GM12892 (cell line): ENCODE results near the gene ACP6.

Experiments used
- POLR2A ChIP-seq: IDR thresholded peaks from 2 replicates; pipeline ENCODE4 v1.6.1; 2011; ENCODE audit warnings: low read depth, low read length, control low read depth
- POLR2AphosphoS5 ChIP-seq: IDR thresholded peaks from 2 replicates; pipeline ENCODE4 v1.6.1; 2011; ENCODE audit warnings: low read depth, low read length, control low read depth
- TAF1 ChIP-seq: IDR thresholded peaks from 2 replicates; pipeline ENCODE4 v1.6.1; 2011; ENCODE audit warnings: low read depth, mild to moderate bottlenecking, control low read depth, low read length, borderline replicate concordance

DNA sequence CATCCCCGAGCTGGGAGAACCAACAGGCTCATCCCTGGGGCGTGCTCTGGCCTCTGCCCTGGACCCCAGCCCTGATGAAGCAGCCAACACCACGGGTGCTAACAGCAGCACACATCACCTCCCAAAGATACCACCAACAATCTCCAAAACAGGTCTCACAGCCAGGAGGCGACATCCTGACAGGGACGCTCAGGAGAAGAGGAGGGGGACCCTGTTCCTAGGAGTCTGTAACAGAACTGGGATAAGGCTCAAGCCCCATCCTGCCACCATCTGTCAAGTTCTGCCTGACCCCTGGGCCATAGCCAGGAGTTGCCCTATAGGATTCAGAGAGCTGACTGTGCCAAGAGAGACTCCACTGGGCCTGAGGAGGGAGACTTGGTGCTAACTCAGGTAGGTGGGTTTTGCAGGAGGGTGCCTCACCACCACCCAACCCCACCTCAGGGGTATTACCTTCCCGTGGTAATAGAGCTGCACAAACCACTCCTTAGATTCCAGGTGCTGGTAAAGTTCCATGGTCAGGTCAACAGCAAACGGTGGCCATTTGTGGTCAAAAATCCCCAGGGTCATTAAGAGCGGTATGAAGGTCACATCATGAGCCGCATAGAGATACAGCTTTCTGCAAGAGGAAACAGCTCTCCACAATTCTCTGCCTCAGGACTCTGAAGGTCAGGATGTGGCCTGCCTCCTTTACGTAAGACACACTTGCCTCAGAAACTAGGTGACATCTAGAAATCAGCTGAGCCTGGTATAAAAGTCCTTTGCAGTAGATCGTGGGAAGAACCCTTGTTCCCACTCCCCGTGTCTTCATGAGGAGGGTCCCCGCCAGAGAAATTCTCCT is 22.3 kb downstream of the ACP6 start:
- TF ChIP-seq POLR2AphosphoS5: no peak
- TF ChIP-seq POLR2A: no peak
- TF ChIP-seq TAF1: no peak
